ENCODE data around the gene OGN. TPM values are rescaled to one million over a fixed set of nuclear protein-coding genes. Genes with fewer than 3 reads are reported as not detected.
A peak's percentile ranks its signal among the peaks of the same experiment; 100 is the strongest.
"Not testable (repeated sequence)": the region's sequence is repeated elsewhere in the genome, so short reads cannot be mapped to it uniquely, and the experiment has no call there.

Gene OGN
- polyA plus RNA-seq (ENCODE audit: insufficient read depth in 1 of 5, insufficient read length in 5 of 5, low replicate concordance in 1 of 5) = 100 to 1,000 TPM; 136 to 201 (median 147) TPM
- long read RNA-seq, donor 1, transcript OGN-202 (7 exons, 2,743 nt) = major isoform, 20 of 55 reads
- long read RNA-seq, donor 1, partial matches to known transcripts = 35 of 55 reads
- long read RNA-seq, donor 1, other reads (novel, unspliced or antisense) = 0 of 55 reads
- long read RNA-seq, donor 2, transcript OGN-202 (7 exons, 2,743 nt) = major isoform, 15 of 37 reads
- long read RNA-seq, donor 2, partial matches to known transcripts = 22 of 37 reads
- long read RNA-seq, donor 2, other reads (novel, unspliced or antisense) = 0 of 37 reads
- long read RNA-seq, donor 3, transcript OGN-202 (7 exons, 2,743 nt) = major isoform, 12 of 33 reads
- long read RNA-seq, donor 3, partial matches to known transcripts = 21 of 33 reads
- long read RNA-seq, donor 3, other reads (novel, unspliced or antisense) = 0 of 33 reads
- long read RNA-seq, donor 4, transcript OGN-202 (7 exons, 2,743 nt) = major isoform, 9 of 33 reads
- long read RNA-seq, donor 4, partial matches to known transcripts = 24 of 33 reads
- long read RNA-seq, donor 4, other reads (novel, unspliced or antisense) = 0 of 33 reads
- long read RNA-seq, donor 5, transcript OGN-202 (7 exons, 2,743 nt) = major isoform, 17 of 59 reads
- long read RNA-seq, donor 5, partial matches to known transcripts = 42 of 59 reads
- long read RNA-seq, donor 5, other reads (novel, unspliced or antisense) = 0 of 59 reads
- long read RNA-seq, donor 6, transcript OGN-202 (7 exons, 2,743 nt) = major isoform, 19 of 81 reads
- long read RNA-seq, donor 6, partial matches to known transcripts = 62 of 81 reads
- long read RNA-seq, donor 6, other reads (novel, unspliced or antisense) = 0 of 81 reads
- long read RNA-seq, donor 7, transcript OGN-202 (7 exons, 2,743 nt) = major isoform, 6 of 26 reads
- long read RNA-seq, donor 7, partial matches to known transcripts = 20 of 26 reads
- long read RNA-seq, donor 7, other reads (novel, unspliced or antisense) = 0 of 26 reads
- long read RNA-seq, donor 8, partial matches to known transcripts = 8 of 10 reads
- long read RNA-seq, donor 8, other reads (novel, unspliced or antisense) = 0 of 10 reads

GRCh38 chr9:92404042-92404836, at the start of gene OGN:
Gene OGN (minus strand): TSS chr9:92404578. CDS start chr9:92403407, 1,171 bp downstream.
- DNase-seq = peak; percentile 69 to 81

GRCh38 chr9:92446536-92446935, 42.2 kb upstream of the OGN start:
- DNase-seq = no peak

GRCh38 chr9:92444841-92445240, 40.5 kb upstream of the OGN start:
- no peak for DNase-seq

- no peak for DNase-seq
Observed at GRCh38 chr9:92440751-92441046, 36.3 kb upstream of the OGN start.

- no peak for DNase-seq
Observed at GRCh38 chr9:92439921-92440750, 35.8 kb upstream of the OGN start.

GRCh38 chr9:92438900-92439526, 34.6 kb upstream of the OGN start:
- no peak for DNase-seq

- DNase-seq = no peak
Observed at GRCh38 chr9:92435263-92435662, 30.9 kb upstream of the OGN start.

- DNase-seq = no peak
Observed at GRCh38 chr9:92432972-92433548, 28.7 kb upstream of the OGN start.

- DNase-seq = no peak
Observed at GRCh38 chr9:92432350-92432749, 28.0 kb upstream of the OGN start.

GRCh38 chr9:92429836-92430235, 25.5 kb upstream of the OGN start:
- DNase-seq = no peak

- DNase-seq = no peak
Observed at GRCh38 chr9:92426501-92427145, 22.2 kb upstream of the OGN start.

- DNase-seq = peak; percentile 82 to 90
Observed at GRCh38 chr9:92425474-92425873, 21.1 kb upstream of the OGN start.

- no peak for DNase-seq
Observed at GRCh38 chr9:92424340-92424739, 20.0 kb upstream of the OGN start, which contains the start of gene OMD. Gene OMD (minus strand): TSS chr9:92424471. CDS start chr9:92417558, 6,913 bp downstream.

GRCh38 chr9:92423612-92424011, 19.2 kb upstream of the OGN start:
- no peak for DNase-seq

GRCh38 chr9:92422611-92423338, 18.4 kb upstream of the OGN start:
- DNase-seq = no peak

GRCh38 chr9:92414566-92414965, 10.2 kb upstream of the OGN start:
- no peak for DNase-seq

GRCh38 chr9:92411157-92411556, 6.8 kb upstream of the OGN start:
- not testable (repeated sequence) for DNase-seq

- DNase-seq = no peak
Observed at GRCh38 chr9:92408747-92409478, 4.5 kb upstream of the OGN start.

Measured in right lung (tissue), 10 donors.